Limb (tissue), 2 donors: ENCODE data around the gene STRBP.
"Not testable (repeated sequence)": the region's sequence is repeated elsewhere in the genome, so short reads cannot be mapped to it uniquely, and the experiment has no call there.

Experiments
- DNase-seq, 2 donors: peaks; one replicate each; pipeline ENCODE4 v3.0.0-alpha.2; 2016; ENCODE audit errors: extremely low spot score in 2 of 2

The STRBP gene

DNA sequence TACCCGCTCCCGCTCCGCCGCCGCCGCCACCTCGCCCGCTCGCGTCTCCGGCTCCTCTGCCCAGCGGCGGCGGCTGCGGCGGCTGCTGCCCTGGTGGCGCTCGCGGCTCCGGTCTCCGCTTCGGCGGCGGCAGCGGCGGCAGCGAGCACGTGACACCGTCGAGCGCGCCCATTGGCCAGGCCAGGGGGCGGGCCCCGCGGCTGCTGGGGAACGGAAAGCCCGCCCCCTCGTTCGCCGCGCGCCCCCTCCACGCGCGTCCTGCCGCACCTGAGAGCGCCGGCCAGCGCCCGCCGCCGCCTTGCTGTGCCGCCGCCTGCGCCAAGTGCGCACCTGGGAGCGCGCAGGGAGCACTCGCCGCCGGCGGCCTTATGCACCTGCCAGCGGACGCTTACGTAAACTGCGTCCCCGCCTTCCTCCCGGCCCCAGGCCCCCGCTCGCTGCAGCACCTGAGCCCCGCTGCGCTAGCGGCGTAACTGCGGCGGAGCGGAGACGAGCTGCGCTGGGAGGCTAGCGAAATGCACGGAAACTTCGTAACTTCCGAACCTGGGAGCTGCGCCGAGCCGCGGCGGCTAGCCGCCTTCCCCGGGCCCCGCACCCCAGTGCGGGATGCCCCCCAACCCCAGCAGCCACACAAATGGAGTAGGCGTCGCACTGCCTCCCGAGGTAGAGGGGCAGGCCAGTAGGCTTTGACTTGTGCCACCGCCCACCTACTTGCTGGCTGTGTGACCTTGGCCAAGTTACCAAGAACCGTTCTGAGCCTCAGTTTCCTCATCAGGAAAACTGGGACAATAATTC lies at the start of gene STRBP:
TSS of gene STRBP (minus strand) at position 122 of the 795 bp plus-strand sequence. CDS start 84,452 bp downstream, outside the sequence.
- peak; percentile 90 to 93 for DNase-seq

DNA sequence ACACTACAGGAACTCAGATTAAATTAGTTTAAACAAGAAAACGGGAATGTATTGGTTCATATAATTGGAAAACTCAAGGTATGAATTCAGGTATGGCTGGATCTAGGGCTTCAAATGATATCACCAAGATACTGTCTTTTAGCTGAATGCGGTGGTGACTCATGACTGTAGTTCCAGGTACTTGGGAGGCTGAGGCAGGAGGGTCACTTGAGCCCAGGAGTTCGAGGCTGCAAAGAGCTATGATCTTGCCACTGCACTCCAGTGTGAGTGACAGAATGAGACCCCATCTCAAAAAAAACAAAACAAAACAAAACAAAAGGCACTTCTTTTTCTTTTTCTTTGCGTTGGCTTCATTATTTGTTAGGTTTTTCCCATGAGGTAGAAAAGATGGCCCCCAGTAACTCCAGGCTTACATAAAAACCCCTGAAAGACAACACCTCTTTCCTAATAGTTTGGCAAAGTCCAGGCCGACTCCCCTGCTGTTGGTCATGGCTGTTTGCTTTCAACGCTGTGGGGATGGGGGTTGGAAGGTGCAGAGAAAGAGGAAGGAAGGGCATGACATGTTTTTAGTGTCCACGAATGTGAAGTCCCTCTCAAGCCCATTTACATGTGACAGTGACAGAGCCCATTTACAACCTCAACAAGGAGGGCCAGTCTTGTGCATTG lies 47.8 kb upstream of the STRBP start:
- no peak for DNase-seq

DNA sequence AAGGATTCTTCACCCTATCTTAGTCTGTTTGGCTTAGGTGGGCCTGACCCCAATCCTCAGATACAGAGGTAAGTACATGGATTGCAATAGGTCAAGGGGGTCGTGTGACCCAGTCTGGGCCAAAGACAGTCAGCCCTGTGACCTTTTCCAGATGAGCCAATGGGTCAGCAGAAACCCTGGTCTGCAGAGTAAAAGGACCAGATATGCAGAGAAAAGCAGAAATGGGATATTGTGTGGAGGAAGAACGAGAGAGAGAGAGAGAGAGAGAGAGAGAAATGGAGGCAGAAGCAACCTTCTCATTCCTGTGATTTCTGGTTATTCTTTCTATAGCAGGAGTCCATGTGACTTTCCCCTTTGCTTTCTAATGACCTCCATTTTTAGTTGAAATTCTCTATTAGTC lies 47.2 kb upstream of the STRBP start:
- no peak for DNase-seq

DNA sequence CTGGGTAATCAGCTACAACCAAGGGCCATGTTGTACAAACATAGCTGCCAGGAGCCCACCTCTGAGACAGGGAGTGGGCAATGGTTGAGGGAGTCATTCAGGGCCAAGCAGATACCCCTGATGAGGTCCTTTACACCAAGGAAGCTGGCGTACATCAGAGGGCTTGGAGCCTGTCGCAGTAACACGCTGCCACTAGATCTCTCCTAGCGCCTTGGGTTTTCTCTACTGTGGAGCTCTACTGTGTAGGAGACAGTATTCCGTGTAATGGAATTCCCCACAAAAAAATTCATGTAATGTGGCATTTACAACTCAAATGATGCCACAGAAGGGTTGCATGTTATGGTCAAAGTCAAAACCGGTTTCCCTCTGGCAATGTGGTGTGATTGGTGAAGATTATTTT lies 46.2 kb upstream of the STRBP start:
- no peak for DNase-seq

DNA sequence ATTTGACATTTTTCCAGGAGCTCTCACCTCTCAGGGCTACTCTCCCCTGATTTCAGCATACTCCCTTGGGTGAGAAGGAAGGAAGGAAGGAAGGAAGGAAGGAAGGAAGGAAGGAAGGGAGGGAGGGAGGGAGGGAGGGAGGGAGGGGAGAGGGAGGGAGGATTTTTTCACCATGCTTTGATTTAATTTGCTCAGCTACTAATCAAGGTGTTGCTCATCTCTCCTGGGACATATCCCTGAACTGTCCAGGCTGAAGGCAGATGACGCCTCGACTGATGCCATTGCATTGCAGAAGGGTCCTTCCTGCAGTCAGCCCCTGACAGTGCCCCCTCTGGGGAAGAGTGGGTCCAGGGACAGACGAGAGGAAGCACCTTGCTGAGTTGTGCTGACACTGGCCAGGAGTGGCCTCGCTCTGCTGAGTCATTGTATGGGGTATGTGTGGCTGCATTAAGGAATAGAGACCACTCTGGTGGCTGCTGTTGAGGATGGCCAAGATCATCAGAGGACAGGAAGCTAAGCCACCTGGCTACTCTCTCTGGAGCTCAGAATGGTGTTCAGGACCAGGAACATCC lies 44.0 kb upstream of the STRBP start:
- DNase-seq = no peak

DNA sequence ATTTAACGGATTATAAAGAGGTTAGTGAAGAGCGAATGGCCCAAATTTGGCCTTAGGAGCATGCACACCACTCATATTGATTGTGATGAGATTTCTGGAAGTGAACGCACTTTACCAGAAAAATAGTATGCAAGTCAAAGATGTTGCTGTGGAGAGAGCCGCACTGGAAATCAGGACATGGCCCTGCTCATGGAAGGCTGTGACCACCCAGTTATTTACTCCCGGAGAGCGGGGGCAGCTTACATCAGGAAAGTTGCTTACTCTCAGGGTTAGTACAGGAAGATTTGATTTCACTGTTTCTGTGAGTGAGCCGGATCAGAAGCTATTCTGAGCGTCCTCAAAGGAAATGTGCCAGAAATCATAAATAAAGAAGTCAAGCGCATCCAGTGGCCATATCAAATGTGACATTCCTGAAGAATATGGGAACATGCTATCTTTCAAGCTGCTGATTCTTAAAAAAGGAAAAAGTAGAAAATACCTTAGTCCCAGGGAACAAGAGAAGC lies 42.9 kb upstream of the STRBP start:
- DNase-seq = no peak

DNA sequence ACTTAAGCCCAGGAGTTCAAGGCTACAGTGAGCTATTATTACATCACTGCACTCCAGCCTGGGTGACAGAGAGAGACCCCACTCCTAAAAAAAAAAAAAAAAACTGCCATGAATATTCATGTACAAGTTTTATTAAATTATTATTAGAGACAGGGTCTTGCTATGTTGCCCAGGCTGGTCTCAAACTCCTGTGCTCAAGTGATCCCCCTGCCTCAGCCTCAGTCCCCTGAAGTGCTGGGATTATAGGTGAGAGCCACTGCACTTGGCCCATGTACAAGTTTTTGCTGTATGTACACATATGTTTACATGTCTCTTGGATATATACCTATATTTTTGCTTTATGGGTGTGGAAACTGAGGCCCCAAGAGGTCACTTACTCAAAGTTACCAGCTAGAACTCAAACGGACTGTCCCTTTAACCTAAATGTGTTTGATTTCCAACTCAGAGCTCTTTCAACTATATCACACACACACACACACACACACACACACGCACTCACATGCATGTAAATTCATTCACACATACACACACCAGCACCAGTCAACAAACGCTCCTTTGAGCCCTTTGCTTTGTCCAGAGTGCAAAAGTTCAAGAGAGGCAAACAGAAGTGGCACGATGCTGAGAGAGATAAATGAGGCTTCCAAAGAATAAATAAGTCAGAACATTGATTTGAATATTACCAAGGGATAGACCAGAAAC lies 42.3 kb upstream of the STRBP start:
- DNase-seq = no peak

DNA sequence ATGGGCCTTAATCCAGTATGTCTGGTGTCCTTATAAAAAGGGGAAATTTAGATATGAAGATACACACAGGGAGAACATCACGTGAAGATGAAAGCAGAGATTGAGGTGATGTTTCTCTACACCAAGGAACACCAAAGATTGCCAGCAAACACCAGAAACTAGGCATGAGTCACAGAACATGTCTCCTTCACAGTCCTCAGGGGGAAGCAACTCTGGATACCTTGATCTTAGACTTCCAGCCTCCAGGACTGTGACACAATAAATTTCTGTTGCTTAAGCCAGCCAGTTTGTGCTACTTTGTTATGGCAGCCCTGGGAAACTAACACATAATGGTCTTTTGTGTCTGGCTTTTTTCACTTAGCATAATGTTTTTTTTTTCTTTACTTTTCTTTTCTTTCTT lies 41.2 kb upstream of the STRBP start:
- DNase-seq = no peak

DNA sequence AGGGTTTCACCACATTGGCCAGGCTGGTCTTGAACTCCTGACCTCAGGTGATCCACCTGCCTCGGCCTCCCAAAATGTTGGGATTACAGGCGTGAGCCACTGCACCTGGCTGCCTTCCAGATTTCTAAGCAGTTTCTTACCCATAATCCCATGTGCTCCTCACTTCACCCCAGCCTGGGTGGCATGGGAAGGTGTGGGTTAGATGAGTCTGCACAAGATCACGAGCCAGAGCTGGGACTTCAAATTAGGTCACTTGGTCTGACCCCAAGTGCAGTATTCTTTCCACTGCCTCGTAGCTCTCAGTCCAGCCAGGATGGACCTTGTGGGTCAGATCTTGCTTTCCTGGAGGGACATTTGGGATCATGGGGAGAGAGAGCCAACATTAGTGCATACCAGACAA lies 37.5 kb upstream of the STRBP start:
- no peak for DNase-seq

DNA sequence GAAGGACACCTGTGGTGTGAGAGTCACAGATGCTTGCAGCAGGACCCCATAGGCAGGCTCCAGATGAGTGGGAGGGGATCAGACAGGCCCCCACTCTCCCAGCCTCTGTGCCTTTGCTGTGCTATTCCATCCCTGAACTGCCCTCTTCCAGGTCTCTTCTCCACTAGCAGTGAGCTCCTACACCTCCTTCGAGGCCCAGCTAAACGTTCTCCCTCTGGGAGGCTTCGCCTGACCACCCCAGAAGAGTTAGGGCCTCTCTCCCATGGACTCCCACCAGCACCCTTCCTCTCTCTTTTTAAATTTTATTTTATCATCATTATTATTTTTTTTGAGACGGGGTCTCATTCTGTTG lies 35.9 kb upstream of the STRBP start:
- no peak for DNase-seq

DNA sequence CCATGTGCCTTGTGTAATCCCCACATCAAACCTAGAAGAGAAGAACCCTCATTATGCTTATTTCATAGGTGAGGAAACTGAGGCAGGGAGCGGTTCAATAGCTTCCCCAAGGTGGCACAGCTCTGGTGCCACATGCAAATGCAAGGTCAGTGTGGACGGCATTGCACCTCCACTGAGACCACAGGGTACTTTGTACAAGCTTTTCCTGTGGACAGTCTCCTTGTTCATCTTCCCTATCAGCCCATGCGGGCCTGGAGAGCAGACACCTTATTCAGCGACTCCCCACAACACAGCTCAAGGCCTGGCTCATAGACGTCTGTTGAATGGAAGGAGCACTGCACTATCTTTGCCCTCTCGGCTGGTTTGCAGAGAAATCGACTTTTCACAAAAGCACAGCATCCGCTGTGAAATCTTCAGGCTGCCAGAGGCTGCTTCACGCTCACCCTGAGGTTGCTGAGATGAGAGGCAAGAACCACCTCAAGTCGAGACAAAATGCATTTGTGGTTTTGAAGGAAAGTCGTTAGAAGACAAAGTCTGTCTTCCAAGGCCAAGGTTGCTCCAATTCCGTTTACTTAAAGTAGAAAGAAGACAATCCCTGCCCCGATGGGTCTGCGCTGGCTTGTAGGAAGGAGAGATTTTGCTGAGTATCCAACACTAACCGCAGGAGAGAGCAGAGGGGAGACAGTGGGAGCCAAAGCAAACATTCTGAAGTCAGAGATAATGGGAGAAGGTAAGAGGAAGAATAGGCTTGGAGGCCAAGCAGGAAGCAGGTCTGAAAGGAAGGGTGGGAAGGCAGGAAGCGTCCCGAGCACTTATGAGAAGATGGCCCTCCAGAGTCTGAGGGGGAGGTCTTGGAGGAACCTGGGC lies 34.2 kb upstream of the STRBP start:
- DNase-seq = peak; percentile 24 to 36

DNA sequence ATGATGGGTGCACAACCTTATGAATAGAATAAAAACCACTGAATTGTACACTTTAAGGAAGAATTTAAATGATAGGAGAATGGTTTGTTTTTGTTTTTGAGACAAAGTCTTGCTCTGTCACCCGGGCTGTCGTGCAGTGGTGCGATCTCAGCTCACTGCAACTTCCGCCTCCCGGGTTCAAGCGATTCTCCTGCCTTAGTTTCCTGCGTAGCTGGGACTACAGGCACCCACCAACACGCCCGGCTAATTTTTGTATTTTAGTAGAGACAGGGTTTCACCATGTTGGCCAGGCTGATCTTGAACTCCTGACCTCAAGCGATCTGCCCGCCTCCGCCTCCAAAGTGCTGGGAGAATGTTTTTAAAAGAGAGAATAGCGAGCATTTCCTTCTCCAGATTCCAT lies 33.5 kb upstream of the STRBP start:
- DNase-seq = not testable (repeated sequence)

DNA sequence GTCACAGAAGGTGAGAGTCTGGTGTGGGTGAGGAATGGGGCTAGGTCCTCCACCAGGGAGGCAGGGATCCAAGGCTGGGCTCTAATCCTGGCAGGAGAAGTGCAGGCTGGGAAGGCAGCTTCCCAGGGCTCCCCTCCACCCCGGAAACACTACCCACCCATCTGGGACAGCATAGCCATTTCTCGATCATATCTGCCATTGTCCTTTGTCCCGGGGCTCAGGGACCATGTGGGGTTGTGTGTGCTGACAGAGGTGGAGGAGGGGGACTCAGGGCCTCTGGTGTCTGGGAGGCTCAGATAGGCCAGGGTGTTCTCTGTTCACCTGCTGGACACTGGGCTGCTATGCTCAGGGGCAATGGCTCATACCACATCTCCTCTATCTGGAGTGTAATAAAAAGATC lies 32.2 kb upstream of the STRBP start:
- no peak for DNase-seq

DNA sequence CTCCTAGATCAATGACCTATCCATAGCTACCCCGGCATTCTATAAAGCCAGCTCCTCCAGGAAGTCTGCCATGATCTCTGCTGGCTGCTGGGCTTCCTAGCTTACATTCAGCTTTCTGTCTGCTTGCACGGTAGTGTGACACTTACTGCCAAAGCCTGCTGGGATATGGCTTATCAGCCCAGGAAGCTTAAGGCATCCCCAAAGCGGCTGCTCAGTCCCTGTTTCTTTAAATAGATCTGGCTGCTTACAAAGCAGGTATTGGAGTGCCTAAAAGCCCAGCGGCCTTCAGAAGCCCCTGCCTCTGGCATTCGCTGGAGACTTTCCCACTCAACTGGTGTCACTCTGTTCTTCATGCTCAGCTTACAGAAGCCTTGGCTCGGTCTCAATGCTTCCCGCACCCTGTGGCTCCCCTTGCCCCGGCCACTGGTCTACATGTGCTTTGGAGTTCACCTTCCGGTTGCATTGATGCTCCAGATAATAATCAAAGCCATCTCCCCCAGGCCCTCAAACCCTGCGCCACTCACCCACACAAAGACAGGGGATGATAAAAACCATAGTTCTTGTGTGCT lies 31.3 kb upstream of the STRBP start:
- DNase-seq = no peak

DNA sequence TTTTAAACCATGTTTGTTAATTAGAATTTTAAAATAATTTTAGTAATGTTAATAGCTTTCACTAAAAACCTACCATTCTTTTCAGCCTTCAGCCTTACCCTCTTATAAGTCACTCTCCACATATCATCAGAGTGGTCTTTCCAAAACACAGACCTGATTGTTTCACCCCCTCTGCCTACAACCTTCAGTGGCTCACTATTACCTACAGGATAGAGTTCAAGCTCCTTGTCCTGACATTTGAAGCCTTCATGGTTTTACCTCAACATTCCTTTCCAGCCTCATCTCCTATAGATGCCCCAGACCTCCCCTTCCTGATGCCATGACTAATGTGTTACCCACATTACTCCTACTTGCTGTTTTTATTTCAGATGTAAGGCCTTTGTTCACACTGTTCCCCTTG lies 27.8 kb upstream of the STRBP start:
- DNase-seq = no peak

DNA sequence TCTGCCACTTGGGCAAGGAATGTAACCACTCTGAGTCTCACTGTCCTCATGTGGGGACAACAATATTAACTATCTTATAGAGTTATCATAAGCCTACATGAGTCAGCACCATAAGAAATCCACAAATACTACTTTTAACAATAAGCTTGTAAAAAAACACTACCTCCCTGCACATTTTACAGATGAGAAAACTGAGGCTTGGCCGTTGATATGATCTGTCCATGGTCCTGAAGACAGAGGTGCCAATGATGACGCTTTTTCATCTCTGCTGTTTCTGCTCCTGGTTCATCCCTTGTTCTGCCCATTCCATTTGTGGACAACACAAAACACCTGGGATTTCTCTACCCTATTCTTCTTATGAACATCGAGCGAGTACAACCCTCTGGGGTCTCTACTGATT lies 23.4 kb upstream of the STRBP start:
- DNase-seq = no peak

DNA sequence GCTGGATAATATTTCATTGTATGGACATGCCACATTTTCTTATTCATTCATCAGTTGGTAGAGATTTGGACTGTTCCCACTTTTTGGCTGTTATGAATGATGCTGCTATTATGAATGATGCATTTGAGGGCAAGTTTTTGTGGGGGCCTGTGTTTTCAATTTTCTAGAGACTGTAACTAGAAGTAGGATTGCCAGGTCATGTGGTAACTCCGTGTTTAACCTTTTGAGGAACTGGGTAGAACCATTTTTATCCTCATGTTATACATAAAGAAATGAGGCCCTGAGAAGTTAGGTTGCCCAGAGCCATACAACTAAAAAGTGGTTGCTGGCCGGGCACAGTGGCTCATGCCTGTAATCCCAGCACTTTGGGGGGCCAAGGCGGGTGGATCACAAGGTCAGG lies 22.4 kb upstream of the STRBP start:
- DNase-seq = no peak

DNA sequence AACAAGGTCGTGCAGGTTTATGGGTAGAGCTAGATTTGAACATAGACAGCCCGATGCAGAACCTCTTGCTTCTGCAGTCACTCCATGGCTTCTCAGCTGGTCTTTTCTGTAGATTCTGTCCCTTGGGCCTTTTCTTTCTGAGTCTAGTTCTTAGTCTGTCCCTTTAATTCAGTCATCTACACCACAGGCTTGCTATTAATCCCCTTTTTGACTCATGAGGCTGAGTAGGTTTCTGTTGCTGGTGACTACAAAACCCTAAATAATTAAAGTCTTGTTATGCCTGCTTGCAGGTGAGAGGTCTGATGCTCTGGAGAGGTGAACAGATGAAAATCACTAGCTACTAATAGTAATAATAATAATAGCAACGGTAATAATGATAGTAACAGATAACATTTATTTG lies 19.3 kb upstream of the STRBP start:
- no peak for DNase-seq

DNA sequence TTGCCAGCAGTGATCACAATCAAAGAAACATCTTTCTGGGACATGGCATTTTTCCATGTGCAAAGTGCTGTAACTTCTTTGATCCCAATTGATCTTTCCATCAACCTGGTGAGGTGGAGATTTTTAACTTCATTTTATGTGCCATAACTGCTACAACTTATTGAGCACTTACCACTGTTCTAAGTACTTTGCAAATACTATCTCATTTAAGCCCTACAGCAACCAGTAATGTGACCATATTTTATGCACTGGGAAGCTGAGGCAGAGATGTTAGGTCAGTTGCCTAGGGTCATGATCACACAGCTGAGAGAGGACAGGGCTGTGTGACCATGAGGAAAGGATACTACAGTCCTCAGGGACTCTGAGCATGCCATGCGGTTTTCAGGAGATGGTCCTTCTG lies 17.9 kb upstream of the STRBP start:
- DNase-seq = no peak

DNA sequence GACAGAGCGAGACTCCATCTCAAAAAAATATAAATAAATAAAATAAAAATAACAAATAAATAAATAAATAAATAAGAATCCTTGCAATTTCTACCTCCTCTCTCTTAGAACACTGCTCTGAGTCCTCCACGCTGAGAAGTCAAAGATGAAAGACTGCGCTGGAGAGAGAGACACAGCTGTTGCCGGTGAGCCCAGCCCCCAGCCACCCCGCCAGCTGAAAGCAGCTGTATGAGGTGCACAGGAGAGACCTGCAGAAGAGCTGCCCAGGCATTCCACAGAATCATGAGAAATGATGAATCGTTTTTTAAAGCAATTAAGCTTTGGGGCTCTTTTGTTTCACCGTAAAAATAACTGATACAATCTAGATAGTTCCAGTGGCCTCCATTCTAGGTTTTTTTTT lies 16.3 kb upstream of the STRBP start:
- no peak for DNase-seq

DNA sequence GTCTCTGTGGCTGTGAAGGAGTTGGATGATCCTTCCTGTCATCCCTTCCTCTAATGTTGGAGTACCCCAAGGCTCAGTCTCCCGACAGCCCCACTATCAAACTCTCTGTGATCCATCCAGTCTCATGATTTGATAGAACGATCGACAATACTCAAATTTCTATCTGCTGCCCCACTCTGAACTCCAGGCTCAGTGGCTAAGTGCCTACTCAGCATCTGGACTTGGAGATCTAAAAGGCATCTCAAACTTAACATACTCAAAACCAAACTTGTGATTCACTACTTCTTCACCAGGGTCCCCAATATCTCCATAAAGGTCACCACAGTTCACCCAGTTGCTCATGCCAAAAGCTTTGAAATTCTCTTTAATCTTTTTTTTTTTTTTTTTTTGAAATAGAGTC lies 15.1 kb upstream of the STRBP start:
- DNase-seq = no peak
